DND-41 (cell line): Measurements from ENCODE around the gene AKAP5.

ENCODE experiments used
- CTCF ChIP-seq: IDR thresholded peaks from 2 replicates; pipeline ENCODE4 v1.5.1; 2012; ENCODE audit warnings: borderline replicate concordance, low read length, moderate library complexity, mild to moderate bottlenecking; ENCODE audit not compliant: poor library complexity, severe bottlenecking; ENCODE audit errors: extremely low read depth
- EZH2 ChIP-seq: IDR thresholded peaks from 3 replicates; pipeline ENCODE4 v1.6.1; 2012; ENCODE audit warnings: borderline replicate concordance, low read depth, mild to moderate bottlenecking, moderate library complexity, low read length, inconsistent platforms; ENCODE audit not compliant: severe bottlenecking

GRCh38 chr14:64516969-64517368, 51.7 kb downstream of the AKAP5 start:
- TF ChIP-seq CTCF, result no peak
- no peak for TF ChIP-seq EZH2
